Measurements from ENCODE around the gene CYBRD1. TPM values are rescaled to one million over a fixed set of nuclear protein-coding genes. Genes with fewer than 3 reads are reported as not detected.

CYBRD1 gene
- total and polyA plus RNA-seq, 8 donors, result 72.8 to 116 (median 88.1) TPM

DNA sequence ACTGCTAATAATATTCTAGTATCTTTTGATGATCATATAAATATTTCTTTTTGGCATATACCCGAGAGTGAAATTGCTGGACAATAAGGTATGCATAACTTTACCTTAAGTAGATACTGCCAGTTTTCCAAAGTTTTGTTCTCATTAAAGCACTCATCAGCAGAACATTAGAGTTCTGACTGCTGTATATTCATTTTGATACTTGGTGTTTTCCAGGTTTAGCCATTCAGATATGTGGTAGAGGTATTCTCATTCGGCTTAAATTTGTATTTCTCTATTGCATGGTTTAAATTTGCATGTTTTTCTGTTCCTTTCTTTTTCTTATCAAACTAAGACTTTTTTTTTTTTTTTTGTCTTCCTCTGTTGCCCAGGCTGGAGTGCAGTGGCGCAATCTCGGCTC lies 18.2 kb downstream of the CYBRD1 start:
- ATAC-seq, result no peak
- intact Hi-C loops (cut with DNase I), result no loop called here
- Histone ChIP-seq H3K4me1 (no peaks in the 10 kb centered on the region), H3K4me3 (no peak overlapping the region), H3K36me3 (peaks cover 0 to 12% of the 10 kb centered on the region in 2 donors), H3K27me3 (no peaks in the 10 kb centered on the region), H3K27ac (no peak overlapping the region), H3K9me3 (no peaks in the 10 kb centered on the region)
- DNase-seq, result no peak
- TF ChIP-seq, protein P1, sequence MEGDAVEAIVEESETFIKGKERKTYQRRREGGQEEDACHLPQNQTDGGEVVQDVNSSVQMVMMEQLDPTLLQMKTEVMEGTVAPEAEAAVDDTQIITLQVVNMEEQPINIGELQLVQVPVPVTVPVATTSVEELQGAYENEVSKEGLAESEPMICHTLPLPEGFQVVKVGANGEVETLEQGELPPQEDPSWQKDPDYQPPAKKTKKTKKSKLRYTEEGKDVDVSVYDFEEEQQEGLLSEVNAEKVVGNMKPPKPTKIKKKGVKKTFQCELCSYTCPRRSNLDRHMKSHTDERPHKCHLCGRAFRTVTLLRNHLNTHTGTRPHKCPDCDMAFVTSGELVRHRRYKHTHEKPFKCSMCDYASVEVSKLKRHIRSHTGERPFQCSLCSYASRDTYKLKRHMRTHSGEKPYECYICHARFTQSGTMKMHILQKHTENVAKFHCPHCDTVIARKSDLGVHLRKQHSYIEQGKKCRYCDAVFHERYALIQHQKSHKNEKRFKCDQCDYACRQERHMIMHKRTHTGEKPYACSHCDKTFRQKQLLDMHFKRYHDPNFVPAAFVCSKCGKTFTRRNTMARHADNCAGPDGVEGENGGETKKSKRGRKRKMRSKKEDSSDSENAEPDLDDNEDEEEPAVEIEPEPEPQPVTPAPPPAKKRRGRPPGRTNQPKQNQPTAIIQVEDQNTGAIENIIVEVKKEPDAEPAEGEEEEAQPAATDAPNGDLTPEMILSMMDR (IDR thresholded peaks at IDR 0.05), result no peak

DNA sequence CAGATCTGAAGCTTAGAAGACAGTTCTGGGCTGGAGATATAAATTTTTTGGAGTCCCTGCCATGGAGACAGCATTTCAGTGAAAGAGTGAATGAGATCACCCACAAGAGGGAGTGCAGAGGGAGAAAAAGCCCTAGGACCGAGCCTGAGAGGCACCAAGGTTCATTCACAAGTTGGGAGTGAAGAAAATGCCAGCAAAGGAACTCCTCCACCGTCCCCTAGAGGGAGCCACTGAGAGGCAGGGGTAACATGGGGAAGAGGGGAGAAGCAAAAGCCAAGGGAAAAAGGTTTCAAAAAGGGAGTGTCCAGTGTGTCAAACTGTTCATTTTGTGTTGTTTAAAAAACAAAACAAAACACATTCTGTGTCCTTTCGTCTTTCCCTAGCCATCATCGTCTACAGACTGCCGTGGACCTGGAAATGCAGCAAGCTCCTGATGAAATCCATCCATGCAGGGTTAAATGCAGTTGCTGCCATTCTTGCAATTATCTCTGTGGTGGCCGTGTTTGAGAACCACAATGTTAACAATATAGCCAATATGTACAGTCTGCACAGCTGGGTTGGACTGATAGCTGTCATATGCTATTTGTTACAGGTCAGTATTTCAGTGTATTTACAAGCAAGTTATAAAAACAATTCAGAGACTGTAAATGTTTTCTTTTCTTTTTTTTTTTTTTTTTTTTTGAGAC lies 19.1 kb downstream of the CYBRD1 start:
- Histone ChIP-seq H3K4me1 (no peaks in the 10 kb centered on the region), H3K27me3 (no peaks in the 10 kb centered on the region), H3K4me3 (no peak overlapping the region), H3K9me3 (no peaks in the 10 kb centered on the region), H3K27ac (no peak overlapping the region), H3K36me3 (peaks cover 0 to 12% of the 10 kb centered on the region in 2 donors)
- intact Hi-C loops (cut with DNase I), result no loop called here
- TF ChIP-seq, protein P1 (IDR thresholded peaks at IDR 0.05), result peak in 1 of 2 donors; percentile 26
- no peak for ATAC-seq
- DNase-seq, result no peak

DNA sequence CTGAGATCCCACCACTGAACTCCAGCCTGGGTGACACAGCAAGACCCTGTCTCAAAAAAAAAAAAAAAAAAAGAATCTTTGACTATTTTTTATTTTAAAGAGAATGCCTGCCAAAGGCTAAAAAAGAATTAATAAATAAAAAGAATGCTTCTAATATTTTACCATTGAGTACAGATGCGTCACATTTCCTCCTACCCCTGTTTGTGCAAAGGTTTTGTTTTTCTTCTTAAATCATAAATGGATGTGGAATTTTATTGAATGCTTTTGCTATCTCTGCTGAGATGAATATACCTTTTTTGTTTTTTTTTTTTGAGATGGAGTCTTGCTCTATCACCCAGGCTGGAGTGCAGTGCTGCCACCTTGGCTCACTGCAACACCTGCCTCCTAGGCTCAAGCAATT lies 22.8 kb downstream of the CYBRD1 start:
- no peak for ATAC-seq
- H3K27ac ChIP-seq, result no peak overlapping the region
- H3K9me3 ChIP-seq, result no peaks in the 10 kb centered on the region
- H3K27me3 ChIP-seq, result no peaks in the 10 kb centered on the region
- intact Hi-C loops (cut with DNase I), result no loop called here
- H3K4me1 ChIP-seq, result no peaks in the 10 kb centered on the region
- H3K4me3 ChIP-seq, result no peak overlapping the region
- TF ChIP-seq, protein P1 (IDR thresholded peaks at IDR 0.05), result no peak
- no peak for DNase-seq
- peaks cover 0 to 12% of the 10 kb centered on the region in 2 donors for H3K36me3 ChIP-seq

DNA sequence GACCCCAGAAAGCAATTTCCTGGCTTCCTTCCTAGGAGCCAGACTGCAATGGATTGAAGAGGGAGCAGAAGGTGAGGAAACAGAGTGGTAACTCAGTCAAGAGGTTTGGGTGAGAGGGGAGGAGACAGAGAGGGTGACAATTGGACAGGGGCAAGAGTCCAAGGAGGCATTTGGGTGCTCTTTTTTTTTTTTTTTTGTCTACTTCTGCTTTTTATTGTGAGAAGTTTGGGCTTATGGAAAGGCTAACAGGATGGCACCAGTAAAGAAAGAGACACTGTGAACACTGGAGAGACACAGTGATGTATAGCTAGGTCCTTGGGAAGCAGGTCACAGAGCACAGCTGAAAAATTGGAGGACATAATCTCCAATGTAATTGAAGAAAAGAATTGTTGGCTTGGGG lies 25.0 kb downstream of the CYBRD1 start:
- DNase-seq, result no peak
- H3K27me3 ChIP-seq, result no peaks in the 10 kb centered on the region
- ATAC-seq, result no peak
- no peak overlapping the region for H3K4me3 ChIP-seq
- TF ChIP-seq, protein P1 (IDR thresholded peaks at IDR 0.05), result no peak
- no peaks in the 10 kb centered on the region for H3K4me1 ChIP-seq
- no peak overlapping the region for H3K27ac ChIP-seq
- intact Hi-C loops (cut with DNase I), result no loop called here
- peaks cover 0 to 6% of the 10 kb centered on the region in 2 donors for H3K36me3 ChIP-seq
- no peaks in the 10 kb centered on the region for H3K9me3 ChIP-seq

DNA sequence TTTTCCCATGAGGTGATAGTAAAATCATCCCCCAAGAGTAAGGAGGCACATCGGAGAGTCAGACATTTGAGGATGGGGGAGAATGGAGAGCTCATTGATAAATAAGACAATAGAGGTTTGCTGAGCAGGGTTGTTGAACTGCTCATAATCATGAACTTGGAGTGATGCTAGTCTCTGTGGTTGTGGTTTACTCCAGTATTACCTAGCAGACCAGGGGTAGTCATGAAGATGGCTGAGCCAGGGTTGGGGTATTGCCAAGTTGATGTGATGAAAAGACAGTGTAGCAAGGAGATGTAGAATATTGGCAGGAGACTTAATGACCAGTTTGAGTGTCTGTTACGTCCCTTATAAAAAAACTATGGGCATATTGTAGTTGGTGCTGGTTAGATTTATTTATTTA lies 25.4 kb downstream of the CYBRD1 start:
- intact Hi-C loops (cut with DNase I), result no loop called here
- TF ChIP-seq, protein P1 (IDR thresholded peaks at IDR 0.05), result no peak
- H3K27ac ChIP-seq, result no peak overlapping the region

More for the DNA sequence above, 25.4 kb downstream of the CYBRD1 start:
- H3K9me3 ChIP-seq, result no peaks in the 10 kb centered on the region
- DNase-seq (no peak), ATAC-seq (no peak)
- H3K27me3 ChIP-seq, result no peaks in the 10 kb centered on the region
- H3K36me3 ChIP-seq, result peaks cover 0 to 6% of the 10 kb centered on the region in 2 donors
- no peaks in the 10 kb centered on the region for H3K4me1 ChIP-seq
- H3K4me3 ChIP-seq, result no peak overlapping the region

Data from left lung (tissue), 10 donors.